Stimulated activated CD8-positive, alpha-beta memory T cell treated with anti-CD3 and anti-CD28 coated beads, Interleukin-2, amount 100 ng/mL, for 48 hours (primary cell): ENCODE results near the gene HPSE2.

Experiments used
- DNase-seq, 2 donors: peaks; one replicate each; pipeline ENCODE4 v3.0.0-alpha.2; 2020; ENCODE audit warnings: low read depth in 2 of 2

The HPSE2 gene

GRCh38 chr10:98684019-98684899 lies 551.4 kb downstream of the HPSE2 start:
- no peak for DNase-seq

GRCh38 chr10:98676895-98677294 lies 558.8 kb downstream of the HPSE2 start:
- DNase-seq: no peak

- no peak for DNase-seq
Observed at GRCh38 chr10:98675902-98676301, 559.8 kb downstream of the HPSE2 start.

GRCh38 chr10:98673171-98673782 lies 562.4 kb downstream of the HPSE2 start:
- DNase-seq: no peak

- DNase-seq: no peak
Observed at GRCh38 chr10:98667081-98667480, 568.6 kb downstream of the HPSE2 start.

GRCh38 chr10:98666276-98666675 lies 569.4 kb downstream of the HPSE2 start:
- DNase-seq: no peak

DNA sequence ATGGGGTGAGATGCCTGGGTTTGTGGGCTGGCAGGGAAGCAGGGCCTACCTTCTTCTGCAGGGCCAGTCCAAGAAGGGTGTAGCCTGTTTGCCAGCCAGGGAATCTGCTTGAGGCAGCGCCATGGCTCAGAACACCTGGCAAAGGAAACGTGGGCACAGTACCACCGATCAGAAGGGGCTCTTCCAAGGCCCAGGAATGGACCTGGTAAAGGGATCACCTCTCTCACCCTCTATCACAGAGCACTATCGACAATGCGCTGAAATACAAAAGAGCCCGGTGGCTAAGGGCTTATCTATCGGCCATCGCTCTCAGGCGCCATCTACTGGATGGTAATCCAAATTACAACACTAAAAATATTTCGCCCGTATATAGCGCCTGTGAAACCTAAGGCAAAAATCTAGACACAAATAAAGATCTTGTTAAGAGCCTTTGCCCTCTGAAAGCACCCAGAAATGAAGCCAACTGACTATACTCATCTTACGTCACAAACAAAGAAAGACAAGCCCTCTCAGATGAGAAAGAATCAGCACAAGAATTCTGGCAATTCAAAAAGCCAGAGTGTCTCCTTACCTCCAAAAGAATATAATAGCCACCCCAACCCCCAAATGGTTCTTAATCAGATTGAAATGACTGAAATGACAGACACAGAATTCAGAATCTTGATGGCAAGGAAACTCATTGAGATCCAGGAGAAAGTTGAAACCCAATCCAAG lies 571.2 kb downstream of the HPSE2 start:
- DNase-seq: peak in 1 of 2 donors; percentile 6

DNA sequence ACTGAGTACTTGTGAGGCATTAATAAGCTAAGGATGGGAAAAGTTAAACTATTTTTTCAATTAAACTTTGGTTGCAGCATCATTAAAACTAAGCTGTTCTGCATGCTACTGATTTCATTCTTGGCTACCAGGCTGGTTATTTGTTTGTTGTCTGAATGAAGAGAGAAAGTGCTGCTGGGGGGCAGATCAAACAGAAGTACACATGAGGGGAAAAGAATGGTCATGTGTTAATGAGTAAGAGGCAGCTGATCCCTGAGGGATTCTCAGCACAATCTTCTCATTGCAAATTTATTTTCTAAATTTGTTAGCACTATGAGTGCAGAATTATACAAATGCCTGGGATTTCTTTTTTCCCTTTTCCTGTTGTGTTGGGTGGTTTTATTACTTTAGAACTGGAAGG lies 575.7 kb downstream of the HPSE2 start:
- DNase-seq: no peak

DNA sequence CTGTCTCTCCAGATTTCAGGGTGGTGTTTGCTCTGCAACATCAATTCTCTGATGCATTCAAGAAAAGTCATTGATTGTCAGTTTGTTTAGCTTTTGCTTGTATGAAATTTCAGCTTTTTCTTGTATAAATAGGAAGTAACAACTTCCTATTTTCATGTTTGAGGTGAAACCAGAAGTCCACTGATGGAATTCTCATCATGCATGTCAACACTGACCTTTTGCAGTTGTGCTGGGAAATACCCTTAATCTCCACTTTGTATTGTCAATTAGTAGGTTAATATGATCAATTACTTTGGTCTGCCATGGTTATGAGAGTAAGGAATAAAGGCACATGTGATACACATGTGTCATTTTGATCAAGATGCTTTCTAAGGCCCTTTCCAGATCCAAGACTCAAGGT lies 580.2 kb downstream of the HPSE2 start:
- DNase-seq: no peak

DNA sequence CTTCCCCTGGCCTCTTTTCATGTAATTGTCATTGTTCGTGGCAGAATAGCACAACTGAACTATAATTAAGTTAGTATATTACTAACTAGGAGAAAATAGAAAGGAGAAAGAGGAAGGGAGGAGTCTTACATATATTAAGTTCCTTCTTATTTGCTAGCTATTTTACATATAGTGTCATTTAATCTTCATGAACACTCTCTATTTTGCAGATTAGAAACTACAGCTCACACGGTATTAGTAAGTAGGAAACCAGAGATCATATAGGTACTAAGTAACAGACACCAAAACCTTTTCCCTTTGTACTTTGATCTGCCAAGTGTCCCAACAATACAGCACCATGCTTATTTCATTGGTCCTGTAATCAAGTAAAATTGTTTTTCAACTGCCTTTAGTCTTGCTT lies 586.5 kb downstream of the HPSE2 start:
- no peak for DNase-seq

DNA sequence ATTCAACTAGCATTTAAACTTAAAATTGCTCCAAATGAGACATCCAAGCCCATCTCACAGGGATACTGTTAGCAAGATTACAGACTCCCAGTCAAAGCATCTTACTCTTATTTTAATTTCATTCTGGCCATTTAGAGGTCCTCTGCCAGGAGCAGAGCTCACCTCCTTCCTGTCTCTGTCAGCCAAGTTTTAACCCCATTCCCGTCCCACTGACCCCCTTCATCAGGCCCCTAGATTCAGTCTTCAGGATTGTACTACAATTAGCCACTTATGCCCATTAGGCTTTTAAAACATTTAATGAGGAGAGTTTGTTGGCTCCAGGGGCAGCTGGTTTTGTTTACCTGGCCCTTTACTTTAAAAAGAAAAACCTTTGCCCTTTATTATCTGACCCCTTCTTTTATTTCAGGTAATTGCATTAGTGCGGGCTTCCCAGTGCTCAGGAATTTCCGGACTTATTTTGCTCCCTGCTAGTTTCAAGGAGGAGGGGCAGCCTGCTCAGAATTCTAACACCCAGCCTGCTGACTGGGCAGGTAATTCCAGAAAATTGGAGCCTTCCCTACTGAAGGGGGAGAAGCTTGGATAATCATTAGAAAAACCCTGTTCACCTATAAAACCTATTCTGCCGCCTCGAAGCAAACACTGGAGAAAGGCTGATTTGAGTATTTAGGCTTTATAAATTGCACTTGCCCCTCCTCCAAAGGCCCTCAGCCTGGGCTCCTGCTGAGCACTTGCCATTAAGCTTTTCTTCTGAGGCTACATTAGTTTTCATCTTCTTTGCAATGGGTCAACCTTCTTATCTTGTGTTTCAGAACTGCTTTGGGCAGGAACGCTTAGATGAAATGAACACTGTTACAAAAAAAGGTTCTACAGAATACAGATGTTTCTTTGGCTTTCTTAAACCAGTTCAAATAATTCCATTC lies 588.4 kb downstream of the HPSE2 start:
- DNase-seq: no peak

DNA sequence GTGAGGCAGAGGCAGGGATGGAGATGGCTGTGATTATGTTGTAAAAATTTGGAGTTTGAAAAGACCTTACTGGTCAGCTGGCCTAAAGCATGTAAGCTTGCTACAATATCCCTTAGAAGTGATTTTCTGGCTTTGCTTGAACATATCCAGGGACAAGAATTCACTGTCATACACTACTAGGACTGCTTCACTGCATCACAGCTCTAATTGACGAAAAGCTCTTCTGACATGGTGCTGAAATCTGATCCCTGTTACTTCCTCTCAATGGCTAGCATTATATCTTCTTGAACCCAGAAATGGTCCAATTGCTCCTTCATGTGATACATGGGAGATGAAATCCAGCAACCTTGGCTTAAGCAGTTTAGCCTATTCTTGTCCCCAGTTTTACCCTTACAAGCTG lies 591.2 kb downstream of the HPSE2 start:
- DNase-seq: no peak

DNA sequence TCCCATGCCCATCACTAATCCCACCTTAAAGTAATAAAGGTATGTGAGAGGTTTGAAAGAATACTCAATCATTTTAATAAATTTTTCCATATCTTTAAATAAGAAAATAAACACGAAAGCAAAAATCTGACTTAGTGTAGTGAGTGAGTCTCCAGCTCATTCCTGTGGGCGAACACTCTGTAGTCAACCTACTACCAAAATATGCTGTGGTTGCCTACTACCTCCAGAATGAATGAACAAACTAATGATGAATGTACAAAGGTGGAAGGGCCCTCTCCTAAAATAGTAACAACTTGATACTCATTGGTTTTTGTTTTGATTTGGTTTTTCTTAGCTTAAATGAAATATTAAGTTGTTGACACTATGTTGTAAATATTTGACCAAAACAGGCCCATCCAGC lies 593.4 kb downstream of the HPSE2 start:
- DNase-seq: no peak

DNA sequence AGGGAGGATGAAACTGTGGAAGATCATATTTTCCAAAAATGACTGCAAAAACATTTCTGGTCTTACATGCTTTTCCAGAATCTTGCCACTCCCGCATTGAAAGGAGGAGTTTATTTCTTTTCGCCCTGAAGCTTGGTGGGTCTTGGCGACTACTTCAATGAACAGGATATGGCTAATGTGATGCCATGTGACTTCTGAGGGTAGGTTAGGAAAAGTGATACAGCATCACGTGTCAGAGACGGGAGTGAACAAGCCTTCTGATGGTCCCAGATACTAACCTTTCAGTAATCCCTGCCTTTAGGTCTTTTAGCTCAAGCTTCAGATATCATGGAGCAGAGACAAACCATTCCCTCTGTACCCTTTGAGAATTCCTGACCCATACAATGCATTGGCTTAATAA lies 596.7 kb downstream of the HPSE2 start:
- no peak for DNase-seq

- no peak for DNase-seq
Observed at GRCh38 chr10:98636921-98637329, 598.7 kb downstream of the HPSE2 start.

GRCh38 chr10:98632456-98633150 lies 603.0 kb downstream of the HPSE2 start:
- no peak for DNase-seq

DNA sequence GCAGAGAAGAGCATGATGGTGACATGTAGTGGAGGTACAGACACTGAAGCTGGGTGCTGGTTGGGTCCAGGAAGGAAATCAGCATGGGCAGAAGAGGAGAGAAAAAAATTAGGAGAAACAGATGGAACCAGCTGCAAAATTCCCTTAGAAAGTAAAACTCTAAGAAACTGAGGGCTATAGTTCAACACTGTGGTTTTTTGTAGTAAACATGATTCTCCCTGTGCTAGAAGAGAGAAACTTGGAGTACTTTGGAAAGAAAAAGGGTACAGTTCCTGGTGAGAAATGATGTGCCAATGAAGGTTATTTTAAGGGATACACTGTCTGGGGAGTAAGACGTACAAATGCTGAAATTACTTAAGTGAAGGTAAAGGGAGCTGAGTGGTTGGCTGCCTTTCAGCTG lies 607.4 kb downstream of the HPSE2 start:
- DNase-seq: no peak

- no peak for DNase-seq
Observed at GRCh38 chr10:98627711-98628110, 607.9 kb downstream of the HPSE2 start.

- no peak for DNase-seq
Observed at GRCh38 chr10:98624963-98625362, 610.7 kb downstream of the HPSE2 start.

- DNase-seq: no peak
Observed at GRCh38 chr10:98623176-98623575, 612.5 kb downstream of the HPSE2 start.

- DNase-seq: no peak
Observed at GRCh38 chr10:98621630-98622029, 614.0 kb downstream of the HPSE2 start.
